DND-41 (cell line): Measurements from ENCODE around the gene FAM72D.
"Not testable (repeated sequence)": the region's sequence is repeated elsewhere in the genome, so short reads cannot be mapped to it uniquely, and the experiment has no call there.

Source experiments
- ATAC-seq: fragments of 200-7000 bp; cut with Tn5 transposase; 3 replicates; pipeline ENCODE4 v1.9.1; 2021; ENCODE audit warnings: low read depth; ENCODE audit not compliant: insufficient read depth
- DNase-seq: peaks from one replicate; pipeline ENCODE4 v3.0.0-alpha.2; 2020
- H2AFZ ChIP-seq: 2 replicates; pipeline ENCODE4 v1.6.0; 2012; ENCODE audit warnings: low read depth, low read length
- H3K27ac ChIP-seq: 2 replicates; pipeline ENCODE4 v1.5.1; 2012; ENCODE audit warnings: low read length, inconsistent platforms
- H3K27me3 ChIP-seq: fragments of 200-600 bp; sonication (generic); 2 replicates; pipeline ENCODE4 v1.6.0; 2012; ENCODE audit warnings: low read length, mild to moderate bottlenecking, inconsistent platforms; ENCODE audit not compliant: insufficient read depth, poor library complexity
- H3K36me3 ChIP-seq: 2 replicates; pipeline ENCODE4 v1.5.1; 2012; ENCODE audit warnings: low read length, inconsistent platforms; ENCODE audit not compliant: insufficient read depth
- H3K4me1 ChIP-seq: 2 replicates; pipeline ENCODE4 v1.5.1; 2012; ENCODE audit warnings: mild to moderate bottlenecking, low read length; ENCODE audit not compliant: insufficient read depth
- H3K4me2 ChIP-seq: 2 replicates; pipeline ENCODE4 v1.6.0; 2012; ENCODE audit warnings: mild to moderate bottlenecking, moderate library complexity, low read length, inconsistent platforms; ENCODE audit not compliant: insufficient read depth
- H3K4me3 ChIP-seq, 2 experiments: fragments of 200-600 bp in 1 of 2; shearing (Covaris generic) in 1 of 2; 2 replicates each; pipeline ENCODE4 v1.5.1; 2012 to 2016; ENCODE audit warnings: inconsistent platforms in 2 of 2, low read length in 2 of 2, mild to moderate bottlenecking in 2 of 2, low read depth in 1 of 2, moderate library complexity in 1 of 2
- H3K79me2 ChIP-seq: 2 replicates; pipeline ENCODE4 v1.6.0; 2012; ENCODE audit warnings: low read length, inconsistent platforms; ENCODE audit not compliant: insufficient read depth
- H3K9ac ChIP-seq: 2 replicates; pipeline ENCODE4 v1.6.0; 2012; ENCODE audit warnings: low read depth, mild to moderate bottlenecking, inconsistent platforms, low read length, moderate library complexity
- H3K9me3 ChIP-seq: 2 replicates; pipeline ENCODE4 v1.5.1; 2012; ENCODE audit warnings: low read length, moderate library complexity, mild to moderate bottlenecking, inconsistent platforms; ENCODE audit not compliant: insufficient read depth, severe bottlenecking
- H4K20me1 ChIP-seq: 2 replicates; pipeline ENCODE4 v1.6.0; 2012; ENCODE audit warnings: low read length; ENCODE audit not compliant: insufficient read depth

Gene FAM72D

DNA sequence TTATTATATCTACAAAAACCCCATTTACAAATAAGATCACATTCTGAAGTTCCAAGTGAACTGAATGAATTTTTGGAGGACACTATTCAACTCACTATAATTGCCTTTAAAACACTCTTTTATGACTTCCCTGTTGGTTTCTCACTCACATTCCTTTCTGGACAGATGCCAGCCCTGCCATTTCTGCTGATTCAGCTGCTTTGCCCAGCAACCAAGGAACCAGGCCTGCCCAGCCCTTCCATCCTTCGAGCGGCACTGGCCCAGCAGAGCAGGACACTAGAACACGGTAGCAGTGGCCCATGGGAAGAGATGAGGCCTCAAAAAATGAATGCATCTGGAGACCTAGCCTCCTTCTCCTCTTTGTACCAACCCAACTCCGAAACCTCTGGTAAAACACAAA lies 50.5 kb downstream of the FAM72D start:
- not testable (repeated sequence) for H2AFZ ChIP-seq, H3K9ac ChIP-seq, H3K79me2 ChIP-seq, DNase-seq, H3K27ac ChIP-seq, H4K20me1 ChIP-seq, H3K27me3 ChIP-seq, H3K9me3 ChIP-seq, H3K4me3 ChIP-seq, H3K4me2 ChIP-seq, H3K36me3 ChIP-seq, ATAC-seq, H3K4me1 ChIP-seq

DNA sequence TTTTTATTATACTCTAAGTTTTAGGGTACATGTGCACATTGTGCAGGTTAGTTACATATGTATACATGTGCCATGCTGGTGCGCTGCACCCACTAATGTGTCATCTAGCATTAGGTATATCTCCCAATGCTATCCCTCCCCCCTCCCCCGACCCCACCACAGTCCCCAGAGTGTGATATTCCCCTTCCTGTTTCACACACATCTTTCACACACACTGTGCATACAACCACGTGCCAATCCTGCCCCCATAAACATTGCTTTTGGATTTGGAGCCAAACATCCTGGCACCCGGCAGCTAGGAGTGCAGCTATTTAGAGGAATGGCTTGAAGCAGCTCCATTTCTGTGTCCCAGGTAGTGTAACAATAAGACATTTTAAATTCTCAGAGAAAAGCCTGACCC lies 51.4 kb downstream of the FAM72D start:
- H3K27ac ChIP-seq, H3K4me1 ChIP-seq, ATAC-seq, H4K20me1 ChIP-seq, H3K4me2 ChIP-seq, DNase-seq, H3K9ac ChIP-seq, H3K9me3 ChIP-seq, H3K36me3 ChIP-seq, H3K27me3 ChIP-seq, H3K4me3 ChIP-seq, H3K79me2 ChIP-seq, H2AFZ ChIP-seq: not testable (repeated sequence)

DNA sequence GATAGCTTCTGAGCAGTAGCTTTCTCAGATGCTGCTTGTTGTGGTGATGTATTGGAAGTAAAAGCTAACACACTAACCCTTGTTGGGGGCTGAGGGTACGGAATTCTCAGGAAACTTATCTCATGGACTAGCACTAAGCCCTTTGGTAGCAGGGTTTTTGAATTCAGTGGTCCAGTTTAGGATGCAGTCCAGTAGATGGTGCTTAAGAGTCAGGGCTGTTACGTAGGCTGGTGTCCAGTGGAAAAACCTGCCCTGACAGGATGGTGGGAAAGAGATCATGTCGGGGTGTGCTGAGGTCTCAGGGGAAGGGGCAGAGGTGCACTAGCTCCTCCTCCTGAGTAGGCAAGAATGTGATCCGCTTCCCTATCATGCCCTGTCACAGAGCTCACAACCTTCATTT lies 59.6 kb downstream of the FAM72D start:
- not testable (repeated sequence) for H3K36me3 ChIP-seq, ATAC-seq, H3K4me3 ChIP-seq, H3K79me2 ChIP-seq, H3K4me1 ChIP-seq, H2AFZ ChIP-seq, DNase-seq, H3K9me3 ChIP-seq, H3K27ac ChIP-seq, H4K20me1 ChIP-seq, H3K4me2 ChIP-seq, H3K27me3 ChIP-seq, H3K9ac ChIP-seq

DNA sequence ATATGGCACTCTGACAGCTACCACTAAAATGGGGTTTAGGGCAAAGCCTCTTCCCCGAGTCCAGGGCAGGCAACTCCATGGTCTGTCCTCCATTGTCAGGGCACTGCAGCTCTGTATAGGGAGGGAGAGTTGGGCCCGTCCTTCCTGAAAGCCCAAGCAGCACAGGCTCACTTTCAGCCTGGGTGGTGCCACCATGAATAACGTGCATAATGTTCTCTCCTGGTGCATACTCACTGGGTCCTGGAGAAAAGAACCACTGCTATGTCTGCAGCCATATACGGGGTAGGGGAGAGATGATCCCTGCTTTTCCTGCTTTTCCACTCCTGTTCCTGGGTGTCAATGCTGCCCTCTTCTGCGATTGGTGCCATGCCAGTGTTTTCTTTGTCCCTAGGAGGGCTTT lies 60.1 kb downstream of the FAM72D start:
- ATAC-seq, H3K27ac ChIP-seq, H3K27me3 ChIP-seq, H3K9ac ChIP-seq, H4K20me1 ChIP-seq, DNase-seq, H3K4me1 ChIP-seq, H3K9me3 ChIP-seq, H3K79me2 ChIP-seq, H2AFZ ChIP-seq, H3K4me2 ChIP-seq, H3K36me3 ChIP-seq, H3K4me3 ChIP-seq: not testable (repeated sequence)

DNA sequence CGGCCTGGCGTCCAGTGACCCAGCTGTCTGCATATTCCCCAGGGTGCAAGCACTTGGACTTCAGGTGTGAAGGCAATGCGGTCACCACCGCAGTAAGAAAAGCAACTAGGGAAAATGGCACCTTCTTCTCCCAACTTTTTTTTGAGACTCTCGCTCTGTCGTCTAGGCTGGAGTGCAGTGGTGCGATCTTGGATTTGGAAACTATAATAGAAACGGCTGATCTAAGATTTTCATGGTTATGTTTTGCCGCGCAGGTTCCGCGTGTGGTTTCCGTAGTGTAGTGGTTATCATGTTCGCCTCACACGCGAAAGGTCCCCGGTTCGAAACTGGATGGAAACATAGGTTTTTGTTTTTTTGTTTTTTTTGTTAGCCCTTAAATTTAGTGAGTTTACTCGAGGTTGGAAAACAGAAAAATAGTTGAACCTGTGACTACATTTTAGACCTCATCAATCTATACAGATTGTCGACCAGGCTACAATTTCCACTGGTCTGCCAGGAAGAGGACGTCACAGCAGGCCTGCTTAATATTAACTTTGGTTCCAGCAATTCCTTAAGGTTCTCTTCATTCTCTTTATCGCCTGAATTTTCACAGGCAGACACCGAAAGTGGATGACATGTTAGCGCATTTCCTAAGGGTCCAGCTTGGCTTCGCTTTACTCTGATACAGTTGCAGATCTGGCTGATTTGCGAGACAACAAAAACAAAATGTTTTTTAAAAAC lies 61.3 kb downstream of the FAM72D start:
- H3K9me3 ChIP-seq, H3K4me1 ChIP-seq, H2AFZ ChIP-seq, DNase-seq, H3K36me3 ChIP-seq, H3K4me2 ChIP-seq, H3K4me3 ChIP-seq, H3K79me2 ChIP-seq, H4K20me1 ChIP-seq, ATAC-seq, H3K27me3 ChIP-seq, H3K27ac ChIP-seq, H3K9ac ChIP-seq: not testable (repeated sequence)

DNA sequence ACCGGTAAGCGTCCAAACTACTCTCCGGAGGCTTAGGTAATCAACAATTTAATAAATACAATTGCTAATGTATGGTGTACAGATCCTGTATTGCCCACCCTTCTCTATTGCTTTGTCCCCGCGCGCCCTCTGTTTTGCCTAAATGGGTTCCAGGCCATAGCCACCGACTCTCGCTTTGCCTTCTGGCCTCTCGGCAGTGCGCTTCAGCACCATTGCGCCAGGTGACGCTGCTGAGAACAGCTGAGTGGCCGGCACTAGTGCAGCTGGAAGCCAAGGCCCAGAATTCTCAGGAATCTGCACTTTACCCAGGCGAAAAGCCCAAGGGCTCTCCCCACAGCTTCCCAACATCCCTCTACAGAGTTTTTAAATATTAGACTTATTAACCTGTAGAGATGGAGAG lies 61.9 kb downstream of the FAM72D start:
- not testable (repeated sequence) for H2AFZ ChIP-seq, H3K36me3 ChIP-seq, H3K27ac ChIP-seq, H4K20me1 ChIP-seq, H3K9me3 ChIP-seq, H3K79me2 ChIP-seq, H3K4me3 ChIP-seq, DNase-seq, H3K27me3 ChIP-seq, H3K4me2 ChIP-seq, H3K4me1 ChIP-seq, H3K9ac ChIP-seq, ATAC-seq

DNA sequence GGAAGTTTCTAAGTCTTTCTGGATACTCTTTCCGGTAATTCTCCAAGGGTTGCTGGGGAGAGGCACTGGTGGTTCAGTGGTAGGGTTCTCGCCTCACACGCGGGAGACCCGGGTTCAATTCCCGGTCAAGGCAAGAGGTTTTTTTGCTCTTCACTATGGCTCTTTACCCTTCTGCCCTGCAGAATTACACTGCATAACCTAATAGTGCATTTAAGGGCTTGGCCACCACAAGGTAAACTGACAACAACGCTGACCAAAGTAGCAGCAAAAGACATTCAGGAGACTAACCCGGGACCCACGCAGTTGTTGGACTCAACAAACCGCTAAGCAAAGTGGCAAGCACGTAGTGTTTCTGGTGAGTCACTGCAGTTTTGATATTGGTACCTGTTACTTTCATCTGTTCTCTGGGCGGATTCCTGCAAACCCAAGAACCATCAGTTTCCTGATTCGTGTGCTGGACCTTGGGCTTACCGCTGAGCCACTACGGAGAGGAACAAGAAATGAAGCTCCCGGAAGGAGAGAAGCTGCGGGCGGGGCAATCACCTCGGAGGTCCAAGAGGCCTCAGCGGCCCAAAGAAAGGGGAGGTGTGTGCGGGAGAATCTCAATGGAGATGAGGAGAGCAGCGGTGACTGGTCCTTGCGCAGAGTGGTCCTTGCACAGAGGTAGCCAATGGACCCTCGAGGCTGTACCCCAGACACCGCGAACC lies 65.4 kb downstream of the FAM72D start:
- not testable (repeated sequence) for H3K4me3 ChIP-seq, DNase-seq, H3K9ac ChIP-seq, H3K27ac ChIP-seq, ATAC-seq, H3K4me1 ChIP-seq, H3K4me2 ChIP-seq, H3K27me3 ChIP-seq, H2AFZ ChIP-seq, H3K79me2 ChIP-seq, H4K20me1 ChIP-seq, H3K36me3 ChIP-seq, H3K9me3 ChIP-seq
